ENCODE measurements around the gene SNAPC4. TPM values are rescaled to one million over a fixed set of nuclear protein-coding genes. Genes with fewer than 3 reads are reported as not detected.

SNAPC4 gene
- total RNA-seq, 1 donor = 11.7 TPM

DNA sequence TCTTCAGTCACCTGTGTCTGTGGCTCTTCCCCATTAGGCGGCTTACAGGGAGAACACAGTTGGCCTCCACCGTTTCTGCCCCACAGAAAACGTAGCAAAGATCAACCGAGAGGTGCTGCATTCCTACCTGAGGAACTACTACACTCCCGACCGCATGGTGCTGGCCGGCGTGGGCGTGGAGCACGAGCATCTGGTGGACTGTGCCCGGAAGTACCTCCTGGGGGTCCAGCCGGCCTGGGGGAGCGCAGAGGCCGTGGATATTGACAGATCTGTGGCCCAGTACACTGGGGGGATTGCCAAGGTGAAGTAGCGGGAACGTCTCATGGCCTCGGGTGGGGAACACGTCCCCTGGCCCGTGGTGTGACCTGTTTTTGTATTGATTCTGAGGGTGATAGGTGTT is 16.9 kb upstream of the SNAPC4 start:
- DNase-seq (ENCODE audit: low read depth) = no peak
- TF ChIP-seq, protein P1, sequence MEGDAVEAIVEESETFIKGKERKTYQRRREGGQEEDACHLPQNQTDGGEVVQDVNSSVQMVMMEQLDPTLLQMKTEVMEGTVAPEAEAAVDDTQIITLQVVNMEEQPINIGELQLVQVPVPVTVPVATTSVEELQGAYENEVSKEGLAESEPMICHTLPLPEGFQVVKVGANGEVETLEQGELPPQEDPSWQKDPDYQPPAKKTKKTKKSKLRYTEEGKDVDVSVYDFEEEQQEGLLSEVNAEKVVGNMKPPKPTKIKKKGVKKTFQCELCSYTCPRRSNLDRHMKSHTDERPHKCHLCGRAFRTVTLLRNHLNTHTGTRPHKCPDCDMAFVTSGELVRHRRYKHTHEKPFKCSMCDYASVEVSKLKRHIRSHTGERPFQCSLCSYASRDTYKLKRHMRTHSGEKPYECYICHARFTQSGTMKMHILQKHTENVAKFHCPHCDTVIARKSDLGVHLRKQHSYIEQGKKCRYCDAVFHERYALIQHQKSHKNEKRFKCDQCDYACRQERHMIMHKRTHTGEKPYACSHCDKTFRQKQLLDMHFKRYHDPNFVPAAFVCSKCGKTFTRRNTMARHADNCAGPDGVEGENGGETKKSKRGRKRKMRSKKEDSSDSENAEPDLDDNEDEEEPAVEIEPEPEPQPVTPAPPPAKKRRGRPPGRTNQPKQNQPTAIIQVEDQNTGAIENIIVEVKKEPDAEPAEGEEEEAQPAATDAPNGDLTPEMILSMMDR (IDR thresholded peaks at IDR 0.05; ENCODE audit: insufficient read depth, low read depth, low read length) = no peak
- H3K4me3 ChIP-seq (ENCODE audit: low read depth, low read length) = no peak overlapping the region

DNA sequence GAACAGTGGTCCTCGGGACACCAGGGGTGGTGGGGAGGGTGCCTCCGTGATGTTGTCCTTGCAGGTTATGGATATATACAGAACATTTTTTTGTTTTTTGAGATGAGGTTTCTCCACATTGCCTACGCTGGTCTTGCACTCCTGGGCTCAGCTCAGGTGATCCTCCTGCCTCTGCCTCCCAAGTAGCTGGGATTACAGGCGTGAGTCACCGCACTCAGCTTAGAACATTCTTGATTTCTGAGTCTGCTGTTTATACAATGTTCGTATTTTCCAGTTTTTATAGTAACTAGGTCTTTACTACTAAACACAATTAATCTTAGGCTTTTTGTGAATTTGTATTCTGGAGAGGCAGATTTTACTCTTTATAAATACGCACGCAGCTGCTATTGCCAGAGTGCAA is 16.5 kb upstream of the SNAPC4 start:
- no peak overlapping the region for H3K4me3 ChIP-seq (ENCODE audit: low read depth, low read length)
- TF ChIP-seq, protein P1 (IDR thresholded peaks at IDR 0.05; ENCODE audit: insufficient read depth, low read depth, low read length) = no peak
- DNase-seq (ENCODE audit: low read depth) = no peak

DNA sequence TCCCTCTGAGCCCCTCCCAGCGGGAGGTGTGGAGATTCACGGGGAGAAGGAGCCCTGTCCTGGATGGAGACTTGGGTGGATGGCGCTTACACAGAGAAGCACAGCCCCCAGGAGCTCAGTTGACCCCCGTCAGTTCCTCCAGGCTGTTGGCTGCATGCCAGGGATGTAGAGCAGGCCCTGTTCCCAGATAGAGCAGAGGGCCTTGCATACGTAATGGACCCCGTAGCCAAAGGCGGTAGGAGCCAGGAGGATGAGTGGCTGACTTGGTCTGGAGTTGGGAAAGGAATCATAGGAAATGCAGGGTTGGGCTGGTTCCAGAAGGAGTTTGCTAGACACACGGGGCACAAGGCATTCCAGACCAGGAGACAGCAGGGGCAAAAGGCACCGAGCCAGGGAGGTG is 13.0 kb upstream of the SNAPC4 start:
- no peak overlapping the region for H3K4me3 ChIP-seq (ENCODE audit: low read depth, low read length)
- TF ChIP-seq, protein P1 (IDR thresholded peaks at IDR 0.05; ENCODE audit: insufficient read depth, low read depth, low read length) = no peak
- DNase-seq (ENCODE audit: low read depth) = no peak

DNA sequence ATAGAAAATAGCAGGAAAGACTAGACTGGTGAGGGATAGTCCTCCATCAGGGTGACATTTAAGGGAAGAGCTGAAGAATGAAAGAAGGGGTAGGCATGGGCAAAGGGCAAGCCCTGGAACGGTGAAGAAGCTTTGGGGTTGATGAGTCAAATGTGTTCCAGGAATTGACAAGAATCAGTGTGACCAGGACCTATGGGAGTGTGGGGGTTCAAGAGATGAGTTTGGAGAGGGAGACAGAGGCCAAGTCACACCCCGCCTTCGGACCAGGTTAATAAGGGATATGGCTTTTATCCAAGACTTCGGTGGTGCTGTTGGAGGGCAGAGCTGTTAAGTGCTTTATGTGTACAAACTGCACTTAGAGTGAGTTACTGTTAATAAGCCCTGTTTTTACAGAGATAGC is 11.4 kb upstream of the SNAPC4 start:
- no peak for DNase-seq (ENCODE audit: low read depth)
- H3K4me3 ChIP-seq (ENCODE audit: low read depth, low read length) = peak overlapping the region; percentile 98
- TF ChIP-seq, protein P1 (IDR thresholded peaks at IDR 0.05; ENCODE audit: insufficient read depth, low read depth, low read length) = no peak

DNA sequence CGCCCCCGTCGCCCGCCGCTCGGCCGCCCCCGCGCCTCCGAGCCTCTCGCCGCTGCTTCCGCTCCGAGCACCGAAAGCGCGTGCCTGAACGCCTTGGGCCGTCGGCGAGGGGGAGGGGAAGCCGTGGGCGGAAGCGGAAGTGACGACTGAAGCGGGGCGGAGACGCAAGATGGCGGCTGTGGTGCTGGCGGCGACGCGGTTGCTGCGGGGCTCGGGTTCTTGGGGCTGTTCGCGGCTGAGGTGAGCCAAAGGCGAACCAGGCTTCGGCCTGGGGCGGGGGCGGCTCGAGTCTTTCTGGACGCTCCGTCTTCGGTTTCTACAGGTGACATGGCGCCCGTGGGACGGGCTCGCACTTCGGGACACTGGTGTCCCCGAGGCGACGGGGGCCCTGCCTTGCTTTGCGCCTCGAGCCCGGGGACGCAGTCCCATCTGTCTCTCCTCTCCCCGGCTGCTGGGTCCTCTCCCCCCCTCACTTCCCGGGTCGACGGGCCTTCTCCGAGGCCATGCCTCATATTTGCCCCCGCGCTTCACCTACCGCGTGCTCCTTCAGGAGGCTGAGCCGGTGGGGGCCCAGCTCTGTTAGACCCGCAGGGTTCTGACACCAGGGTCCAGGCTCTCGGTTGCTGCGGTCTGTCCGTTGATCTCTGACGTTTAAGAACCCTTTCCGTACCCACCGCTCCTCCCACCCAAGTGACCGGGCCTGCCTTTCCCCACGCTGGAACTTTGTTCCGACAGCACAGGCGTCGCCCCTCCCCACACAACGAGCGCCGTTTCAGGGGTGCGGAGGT is 10.7 kb upstream of the SNAPC4 start, which contains the start of the genes ENTR1 and PMPCA:
ENTR1 (minus strand) TSS at position 115 of the 788 bp plus-strand sequence. CDS start 217 bp downstream, outside the sequence.
PMPCA (plus strand) TSS at position 159 of the 788 bp plus-strand sequence; CDS start at position 170, 11 bp downstream.
- H3K4me3 ChIP-seq (ENCODE audit: low read depth, low read length) = peak within 1 kb of the TSS; percentile 98
- TF ChIP-seq, protein P1 (IDR thresholded peaks at IDR 0.05; ENCODE audit: insufficient read depth, low read depth, low read length) = no peak
- DNase-seq (ENCODE audit: low read depth) = peak; percentile 90

DNA sequence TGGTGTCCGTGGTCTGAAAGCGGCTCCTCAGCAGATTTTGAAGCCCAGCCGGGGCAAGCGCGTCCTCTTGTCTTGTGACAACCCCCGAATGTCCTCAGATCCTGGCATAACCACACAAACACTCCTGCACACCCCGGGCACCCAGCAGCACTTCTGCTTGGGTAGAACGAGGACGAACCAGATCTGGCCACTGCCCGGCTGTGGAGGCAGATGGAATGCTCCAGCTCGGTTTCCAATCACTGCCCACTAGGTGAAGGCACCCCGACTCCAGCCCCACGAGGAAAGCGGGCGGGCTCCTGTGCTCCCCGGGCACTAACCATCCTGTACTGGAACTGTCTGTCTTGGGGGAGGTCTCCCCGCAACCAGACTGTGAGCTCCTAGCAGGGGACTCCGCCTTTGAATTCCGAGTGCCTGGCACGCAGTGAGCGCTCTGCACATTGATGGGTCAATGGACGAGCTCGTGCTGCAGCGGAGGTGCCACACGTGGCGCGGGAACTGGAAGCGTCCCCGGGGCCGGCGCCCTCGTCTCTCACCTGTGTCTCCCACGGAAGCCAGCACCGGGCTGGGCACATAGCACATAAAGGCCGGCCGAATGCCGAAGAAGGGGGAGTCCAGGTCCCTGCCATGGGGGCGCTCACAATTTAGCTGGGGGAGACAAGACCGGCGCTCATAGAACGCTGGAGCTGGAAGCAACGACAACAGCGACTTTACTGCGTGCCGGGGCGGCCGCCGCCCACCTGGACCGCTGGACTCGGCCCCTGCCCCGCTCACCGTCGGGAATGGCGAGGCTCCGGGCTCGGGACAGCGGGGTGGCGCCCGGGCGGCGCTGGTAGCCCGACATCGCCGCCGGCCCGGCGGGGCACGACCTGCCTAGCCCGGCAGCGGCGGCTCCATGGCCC is 9.8 kb upstream of the SNAPC4 start:
- peak; percentile 36 for DNase-seq (ENCODE audit: low read depth)
- TF ChIP-seq, protein P1 (IDR thresholded peaks at IDR 0.05; ENCODE audit: insufficient read depth, low read depth, low read length) = no peak
- H3K4me3 ChIP-seq (ENCODE audit: low read depth, low read length) = peak overlapping the region; percentile 98

Data from fibroblast of villous mesenchyme (primary cell).